ENCODE data around the gene GPRC5A.

DNA sequence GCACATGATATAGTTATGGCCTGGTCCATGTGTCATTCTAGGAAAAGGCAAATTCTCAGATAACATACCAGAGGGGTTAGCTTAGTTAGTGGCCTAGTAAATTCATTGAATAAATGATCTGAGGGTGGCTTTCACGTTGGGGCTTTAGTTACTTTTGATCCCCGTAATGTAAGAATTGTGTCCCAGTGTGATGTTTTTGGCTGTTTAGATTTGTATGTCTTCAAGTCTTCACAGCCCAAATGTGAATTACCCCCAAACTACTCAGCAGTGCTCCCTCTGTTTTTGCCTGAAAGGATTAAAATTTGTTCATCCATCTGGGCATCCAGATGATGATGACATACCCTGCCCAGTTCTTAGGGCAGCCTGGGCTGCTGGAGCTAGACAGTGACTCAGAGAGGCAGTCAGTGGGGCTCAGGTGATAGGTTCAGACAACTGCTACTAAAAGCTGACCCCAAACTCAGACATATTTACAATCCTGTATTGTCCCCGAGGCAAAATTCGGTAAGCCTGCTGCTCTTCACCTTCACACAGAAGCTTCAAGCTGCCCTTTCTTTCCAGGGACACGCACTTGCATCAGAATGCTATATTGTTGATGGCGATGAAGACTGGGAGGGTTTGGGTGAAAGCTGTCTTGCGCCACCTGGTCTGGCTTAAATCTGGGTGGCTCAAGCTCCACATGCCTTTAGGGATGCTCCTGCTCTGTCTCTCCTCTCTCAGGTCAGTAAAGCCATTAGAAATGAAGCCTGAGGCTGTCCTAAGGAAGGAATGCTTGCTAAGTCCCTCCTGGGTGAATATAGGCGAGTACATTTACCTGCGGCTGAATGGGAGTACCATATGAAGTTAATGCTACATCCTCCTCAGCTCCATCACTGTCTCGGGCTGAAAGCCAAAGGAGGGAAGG is 50.3 kb downstream of the GPRC5A start:
- no peak for TF ChIP-seq EP300 (IDR thresholded peaks at IDR 0.05)
- TF ChIP-seq, protein P1, sequence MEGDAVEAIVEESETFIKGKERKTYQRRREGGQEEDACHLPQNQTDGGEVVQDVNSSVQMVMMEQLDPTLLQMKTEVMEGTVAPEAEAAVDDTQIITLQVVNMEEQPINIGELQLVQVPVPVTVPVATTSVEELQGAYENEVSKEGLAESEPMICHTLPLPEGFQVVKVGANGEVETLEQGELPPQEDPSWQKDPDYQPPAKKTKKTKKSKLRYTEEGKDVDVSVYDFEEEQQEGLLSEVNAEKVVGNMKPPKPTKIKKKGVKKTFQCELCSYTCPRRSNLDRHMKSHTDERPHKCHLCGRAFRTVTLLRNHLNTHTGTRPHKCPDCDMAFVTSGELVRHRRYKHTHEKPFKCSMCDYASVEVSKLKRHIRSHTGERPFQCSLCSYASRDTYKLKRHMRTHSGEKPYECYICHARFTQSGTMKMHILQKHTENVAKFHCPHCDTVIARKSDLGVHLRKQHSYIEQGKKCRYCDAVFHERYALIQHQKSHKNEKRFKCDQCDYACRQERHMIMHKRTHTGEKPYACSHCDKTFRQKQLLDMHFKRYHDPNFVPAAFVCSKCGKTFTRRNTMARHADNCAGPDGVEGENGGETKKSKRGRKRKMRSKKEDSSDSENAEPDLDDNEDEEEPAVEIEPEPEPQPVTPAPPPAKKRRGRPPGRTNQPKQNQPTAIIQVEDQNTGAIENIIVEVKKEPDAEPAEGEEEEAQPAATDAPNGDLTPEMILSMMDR (IDR thresholded peaks at IDR 0.05) = no peak
- no peak for TF ChIP-seq POLR2AphosphoS5 (IDR thresholded peaks at IDR 0.05)

Measured in sigmoid colon (tissue), 4 donors.